Mesendoderm (in vitro differentiated cells): ENCODE measurements around the gene KIF16B.

Experiments used
- DNase-seq: peaks from one replicate; pipeline ENCODE4 v3.0.0; 2013
- H2AK5ac ChIP-seq: 2 replicates; pipeline ENCODE4 v1.6.1; 2013; ENCODE audit warnings: low read length, inconsistent platforms
- H2BK120ac ChIP-seq: 2 replicates; pipeline ENCODE4 v1.6.1; 2013; ENCODE audit warnings: low read depth, mild to moderate bottlenecking, low read length, moderate library complexity, mixed read lengths
- H2BK15ac ChIP-seq: replicated peaks from 2 replicates; pipeline ENCODE4 v1.6.1; 2013; ENCODE audit warnings: low read depth, mild to moderate bottlenecking, moderate library complexity
- H2BK5ac ChIP-seq: 2 replicates; pipeline ENCODE4 v1.6.1; 2013; ENCODE audit warnings: low read length, inconsistent platforms
- H3K18ac ChIP-seq: 2 replicates; pipeline ENCODE4 v1.6.1; 2013; ENCODE audit warnings: mild to moderate bottlenecking, low read length, mixed read lengths
- H3K23ac ChIP-seq: one replicate; pipeline ENCODE4 v1.6.1; 2013; ENCODE audit warnings: low read length
- H3K27ac ChIP-seq: 2 replicates; pipeline ENCODE4 v1.5.1; 2013; ENCODE audit warnings: low read depth, mild to moderate bottlenecking, inconsistent platforms, low read length, moderate library complexity
- H3K27me3 ChIP-seq: 2 replicates; pipeline ENCODE4 v1.6.1; 2013; ENCODE audit warnings: low read length, control low read depth, mild to moderate bottlenecking, inconsistent platforms; ENCODE audit not compliant: insufficient read depth, poor library complexity
- H3K36me3 ChIP-seq: 2 replicates; pipeline ENCODE4 v1.6.1; 2013; ENCODE audit warnings: low read length, inconsistent platforms; ENCODE audit not compliant: control insufficient read depth, insufficient read depth
- H3K4ac ChIP-seq: one replicate; pipeline ENCODE4 v1.6.1; 2013; ENCODE audit warnings: low read depth, mild to moderate bottlenecking, low read length, moderate library complexity
- H3K4me1 ChIP-seq: 2 replicates; pipeline ENCODE4 v1.6.1; 2013; ENCODE audit warnings: low read depth, low read length, inconsistent platforms; ENCODE audit not compliant: control insufficient read depth
- H3K4me2 ChIP-seq: 2 replicates; pipeline ENCODE4 v1.6.1; 2013; ENCODE audit warnings: low read length
- H3K4me3 ChIP-seq: 2 replicates; pipeline ENCODE4 v1.5.1; 2013; ENCODE audit warnings: mild to moderate bottlenecking, low read length
- H3K56ac ChIP-seq: one replicate; pipeline ENCODE4 v1.6.1; 2013; ENCODE audit warnings: low read length
- H3K79me1 ChIP-seq: 2 replicates; pipeline ENCODE4 v1.6.1; 2013; ENCODE audit warnings: low read length, inconsistent platforms
- H3K79me2 ChIP-seq: 2 replicates; pipeline ENCODE4 v1.6.1; 2013; ENCODE audit warnings: mild to moderate bottlenecking, low read length; ENCODE audit not compliant: control insufficient read depth, insufficient read depth
- H3K9ac ChIP-seq: 2 replicates; pipeline ENCODE4 v1.6.1; 2013; ENCODE audit warnings: low read length, inconsistent platforms
- H4K5ac ChIP-seq: one replicate; pipeline ENCODE4 v1.6.1; 2013; ENCODE audit warnings: low read length
- H4K8ac ChIP-seq: one replicate; pipeline ENCODE4 v1.6.1; 2013; ENCODE audit warnings: low read depth, mild to moderate bottlenecking, control low read depth, low read length, moderate library complexity
- WGBS: extraction: QIAGEN DNeasy Blood & Tissue Kit; methylation state at CpG from one replicate; pipeline ENCODE4 v1.1.7; 2013; ENCODE audit warnings: low lambda C conversion rate, missing lambda C conversion rate; ENCODE audit not compliant: insufficient coverage; ENCODE audit errors: extremely low coverage; 5-methylcytosine and 5-hydroxymethylcytosine counted together

The KIF16B gene

GRCh38 chr20:16479666-16480065 is 93.6 kb downstream of the KIF16B start:
- H2BK5ac ChIP-seq, result no peak overlapping the region
- H4K5ac ChIP-seq, result no peak overlapping the region
- H3K56ac ChIP-seq, result no peak overlapping the region
- no peak overlapping the region for H2BK120ac ChIP-seq
- H3K4ac ChIP-seq, result no peak overlapping the region
- H3K79me1 ChIP-seq, result no peaks in the 10 kb centered on the region
- no peaks in the 10 kb centered on the region for H3K36me3 ChIP-seq
- H3K27me3 ChIP-seq, result no peaks in the 10 kb centered on the region
- no peak overlapping the region for H3K4me2 ChIP-seq
- no peak overlapping the region for H2BK15ac ChIP-seq
- no peak overlapping the region for H3K9ac ChIP-seq
- DNase-seq, result no peak
- H2AK5ac ChIP-seq, result no peak overlapping the region
- no peak overlapping the region for H3K23ac ChIP-seq
- no CpG with 5 or more reads among the region's 3 CpGs for WGBS
- H3K27ac ChIP-seq, result no peak overlapping the region
- H3K4me1 ChIP-seq, result no peaks in the 10 kb centered on the region
- H3K18ac ChIP-seq, result no peak overlapping the region
- H4K8ac ChIP-seq, result no peak overlapping the region
- no peak overlapping the region for H3K4me3 ChIP-seq
- H3K79me2 ChIP-seq, result no peaks in the 10 kb centered on the region

- Histone ChIP-seq H3K4ac (no peak overlapping the region), H2BK120ac (no peak overlapping the region), H3K56ac (no peak overlapping the region), H3K9ac (no peak overlapping the region), H3K4me1 (no peaks in the 10 kb centered on the region), H3K23ac (no peak overlapping the region), H4K8ac (no peak overlapping the region), H3K4me2 (no peak overlapping the region), H3K79me1 (no peaks in the 10 kb centered on the region), H3K79me2 (no peaks in the 10 kb centered on the region), H3K18ac (no peak overlapping the region), H3K36me3 (no peaks in the 10 kb centered on the region), H4K5ac (no peak overlapping the region), H2AK5ac (no peak overlapping the region), H3K4me3 (no peak overlapping the region), H3K27ac (no peak overlapping the region), H2BK15ac (no peak overlapping the region), H3K27me3 (no peaks in the 10 kb centered on the region), H2BK5ac (no peak overlapping the region)
- no CpG with 5 or more reads among the region's 5 CpGs for WGBS
- DNase-seq, result no peak
Measured at GRCh38 chr20:16477632-16478031, 95.6 kb downstream of the KIF16B start.

- H2BK5ac ChIP-seq, result no peak overlapping the region
- H3K4me3 ChIP-seq, result no peak overlapping the region
- no peaks in the 10 kb centered on the region for H3K79me1 ChIP-seq
- WGBS, result no CpG with 5 or more reads among the region's 3 CpGs
- H3K18ac ChIP-seq, result no peak overlapping the region
- H3K4me2 ChIP-seq, result no peak overlapping the region
- H3K9ac ChIP-seq, result no peak overlapping the region
- no peak overlapping the region for H4K5ac ChIP-seq
- H2BK15ac ChIP-seq, result no peak overlapping the region
- no peaks in the 10 kb centered on the region for H3K36me3 ChIP-seq
- H2AK5ac ChIP-seq, result no peak overlapping the region
- no peaks in the 10 kb centered on the region for H3K4me1 ChIP-seq
- no peak overlapping the region for H3K27ac ChIP-seq
- H3K23ac ChIP-seq, result no peak overlapping the region
- H3K4ac ChIP-seq, result no peak overlapping the region
- no peaks in the 10 kb centered on the region for H3K79me2 ChIP-seq
- no peak overlapping the region for H4K8ac ChIP-seq
- H3K27me3 ChIP-seq, result no peaks in the 10 kb centered on the region
- no peak overlapping the region for H3K56ac ChIP-seq
- DNase-seq, result peak; percentile 58
- no peak overlapping the region for H2BK120ac ChIP-seq
Measured at GRCh38 chr20:16476032-16476431, 97.2 kb downstream of the KIF16B start.

GRCh38 chr20:16475225-16475624 is 98.0 kb downstream of the KIF16B start:
- Histone ChIP-seq H2AK5ac (no peak overlapping the region), H3K23ac (no peak overlapping the region), H2BK15ac (no peak overlapping the region), H3K27me3 (no peaks in the 10 kb centered on the region), H3K79me2 (no peaks in the 10 kb centered on the region), H3K79me1 (no peaks in the 10 kb centered on the region), H3K18ac (no peak overlapping the region), H3K27ac (no peak overlapping the region), H3K9ac (no peak overlapping the region), H3K56ac (no peak overlapping the region), H3K4me1 (no peaks in the 10 kb centered on the region), H3K4me3 (no peak overlapping the region), H3K4ac (no peak overlapping the region), H4K8ac (no peak overlapping the region), H3K4me2 (no peak overlapping the region), H3K36me3 (no peaks in the 10 kb centered on the region), H4K5ac (no peak overlapping the region), H2BK5ac (no peak overlapping the region), H2BK120ac (no peak overlapping the region)
- DNase-seq, result no peak
- no CpG with 5 or more reads among the region's 6 CpGs for WGBS

GRCh38 chr20:16474363-16474762 is 98.9 kb downstream of the KIF16B start:
- H2BK120ac ChIP-seq, result no peak overlapping the region
- no peaks in the 10 kb centered on the region for H3K27me3 ChIP-seq
- no peak overlapping the region for H3K9ac ChIP-seq
- no peak overlapping the region for H3K18ac ChIP-seq
- H3K79me2 ChIP-seq, result no peaks in the 10 kb centered on the region
- H3K23ac ChIP-seq, result no peak overlapping the region
- no peaks in the 10 kb centered on the region for H3K36me3 ChIP-seq
- H4K8ac ChIP-seq, result no peak overlapping the region
- no peak overlapping the region for H2BK15ac ChIP-seq
- H3K27ac ChIP-seq, result no peak overlapping the region
- WGBS, result no CpG with 5 or more reads among the region's 2 CpGs
- no peak overlapping the region for H2BK5ac ChIP-seq
- no peak overlapping the region for H3K4me3 ChIP-seq
- no peak overlapping the region for H4K5ac ChIP-seq
- no peak overlapping the region for H3K4me2 ChIP-seq
- H2AK5ac ChIP-seq, result no peak overlapping the region
- H3K56ac ChIP-seq, result no peak overlapping the region
- no peaks in the 10 kb centered on the region for H3K4me1 ChIP-seq
- no peak for DNase-seq
- H3K79me1 ChIP-seq, result no peaks in the 10 kb centered on the region
- no peak overlapping the region for H3K4ac ChIP-seq

- Histone ChIP-seq H3K4me3 (no peak overlapping the region), H3K27ac (no peak overlapping the region)
- WGBS, result no CpG with 5 or more reads among the region's 12 CpGs
Measured at GRCh38 chr20:16472045-16472872, 101.0 kb downstream of the KIF16B start.

More at GRCh38 chr20:16472045-16472872, 101.0 kb downstream of the KIF16B start:
- Histone ChIP-seq H2BK15ac (no peak overlapping the region), H2BK120ac (no peak overlapping the region), H3K79me1 (no peaks in the 10 kb centered on the region), H3K23ac (no peak overlapping the region), H3K4ac (no peak overlapping the region), H3K36me3 (no peaks in the 10 kb centered on the region), H3K27me3 (no peaks in the 10 kb centered on the region), H4K5ac (no peak overlapping the region), H3K4me1 (no peaks in the 10 kb centered on the region), H2AK5ac (no peak overlapping the region), H3K79me2 (no peaks in the 10 kb centered on the region), H3K56ac (no peak overlapping the region), H3K4me2 (no peak overlapping the region), H3K9ac (no peak overlapping the region), H4K8ac (no peak overlapping the region), H3K18ac (no peak overlapping the region), H2BK5ac (no peak overlapping the region)
- DNase-seq, result peak; percentile 17
